ENCODE data around the gene SFRP5.
A peak's percentile ranks its signal among the peaks of the same experiment; 100 is the strongest.

Gene SFRP5

DNA sequence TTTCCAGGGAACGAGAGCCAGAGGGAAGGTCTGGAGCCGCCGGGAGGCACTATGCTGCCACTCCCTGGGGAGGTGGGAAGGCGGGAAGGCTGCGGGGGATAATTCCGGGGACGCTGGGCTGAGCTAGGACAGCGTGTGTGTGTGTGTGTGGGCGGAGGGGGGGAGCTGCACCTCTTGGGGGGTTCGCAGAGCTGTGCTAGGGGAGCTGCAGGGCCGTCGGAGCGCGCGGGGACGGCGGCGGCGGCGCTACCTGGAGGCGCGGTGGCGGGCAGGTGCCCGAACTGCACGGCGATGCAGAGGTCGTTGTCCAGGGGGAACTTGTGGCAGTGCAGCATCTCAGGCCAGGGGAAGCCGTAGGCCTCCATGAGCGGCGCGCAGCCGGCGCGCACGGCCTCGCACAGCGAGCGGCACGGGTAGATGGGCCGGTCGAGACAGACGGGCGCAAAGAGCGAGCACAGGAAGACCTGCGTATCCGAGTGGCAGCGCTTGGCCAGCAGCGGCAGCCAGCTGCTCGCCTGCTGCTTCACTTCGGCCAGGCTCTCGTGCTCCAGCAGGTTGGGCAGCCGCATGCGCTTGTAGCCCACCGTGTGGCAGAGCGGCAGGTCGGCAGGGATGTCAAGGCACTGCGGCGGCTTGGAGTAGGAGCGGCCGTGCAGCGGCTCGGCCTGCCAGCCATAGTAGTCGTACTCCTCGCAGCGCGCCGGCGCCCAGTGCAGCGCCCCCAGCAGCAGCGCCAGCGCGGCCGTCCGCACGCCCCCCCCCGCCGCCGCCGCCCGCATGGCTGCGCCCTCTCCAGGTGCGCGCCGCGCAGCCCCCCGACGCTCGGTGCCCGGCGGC, 526 bp downstream of the SFRP5 start:
- peak overlapping the region; percentile 59 for H3K4me3 ChIP-seq (ENCODE audit: low read depth, low read length)
- TF ChIP-seq, protein P1, sequence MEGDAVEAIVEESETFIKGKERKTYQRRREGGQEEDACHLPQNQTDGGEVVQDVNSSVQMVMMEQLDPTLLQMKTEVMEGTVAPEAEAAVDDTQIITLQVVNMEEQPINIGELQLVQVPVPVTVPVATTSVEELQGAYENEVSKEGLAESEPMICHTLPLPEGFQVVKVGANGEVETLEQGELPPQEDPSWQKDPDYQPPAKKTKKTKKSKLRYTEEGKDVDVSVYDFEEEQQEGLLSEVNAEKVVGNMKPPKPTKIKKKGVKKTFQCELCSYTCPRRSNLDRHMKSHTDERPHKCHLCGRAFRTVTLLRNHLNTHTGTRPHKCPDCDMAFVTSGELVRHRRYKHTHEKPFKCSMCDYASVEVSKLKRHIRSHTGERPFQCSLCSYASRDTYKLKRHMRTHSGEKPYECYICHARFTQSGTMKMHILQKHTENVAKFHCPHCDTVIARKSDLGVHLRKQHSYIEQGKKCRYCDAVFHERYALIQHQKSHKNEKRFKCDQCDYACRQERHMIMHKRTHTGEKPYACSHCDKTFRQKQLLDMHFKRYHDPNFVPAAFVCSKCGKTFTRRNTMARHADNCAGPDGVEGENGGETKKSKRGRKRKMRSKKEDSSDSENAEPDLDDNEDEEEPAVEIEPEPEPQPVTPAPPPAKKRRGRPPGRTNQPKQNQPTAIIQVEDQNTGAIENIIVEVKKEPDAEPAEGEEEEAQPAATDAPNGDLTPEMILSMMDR (IDR thresholded peaks at IDR 0.05; ENCODE audit: low read depth, low read length) = peak; percentile 29; the same call in 1 of the 2 replicates
- H3K36me3 ChIP-seq = no peaks in the 10 kb centered on the region
- H3K27me3 ChIP-seq (ENCODE audit: insufficient read depth, low read depth, severe bottlenecking) = peaks cover 27% of the 10 kb centered on the region
- H3K27ac ChIP-seq = no peak overlapping the region
- DNase-seq = peak; percentile 49
- H3K9me3 ChIP-seq (ENCODE audit: severe bottlenecking) = no peaks in the 10 kb centered on the region

DNA sequence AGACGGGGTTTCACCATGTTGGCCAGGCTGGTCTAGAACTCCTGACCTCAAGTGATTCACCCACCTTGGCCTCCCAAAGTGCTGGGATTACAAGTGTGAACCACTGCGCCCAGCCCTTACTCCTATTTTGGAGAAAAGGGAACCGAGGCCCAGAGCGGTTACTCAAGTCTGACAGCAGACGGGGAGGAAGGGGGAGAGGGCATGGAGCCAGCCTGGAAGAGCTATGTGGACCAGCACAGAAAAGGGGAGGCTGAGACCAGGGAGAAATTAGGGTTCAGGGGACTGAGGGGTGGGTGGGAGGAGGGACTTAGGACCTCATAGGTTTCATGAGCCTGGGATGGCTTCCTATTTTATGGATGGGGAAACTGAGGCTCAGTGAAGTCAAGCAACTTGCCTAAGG, 1.5 kb downstream of the SFRP5 start:
- no peak overlapping the region for H3K27ac ChIP-seq
- peaks cover 27% of the 10 kb centered on the region for H3K27me3 ChIP-seq (ENCODE audit: insufficient read depth, low read depth, severe bottlenecking)
- no peaks in the 10 kb centered on the region for H3K36me3 ChIP-seq
- H3K4me3 ChIP-seq (ENCODE audit: low read depth, low read length) = no peak overlapping the region
- no peak for DNase-seq
- TF ChIP-seq, protein P1 (IDR thresholded peaks at IDR 0.05; ENCODE audit: low read depth, low read length) = no peak
- H3K9me3 ChIP-seq (ENCODE audit: severe bottlenecking) = no peaks in the 10 kb centered on the region

DNA sequence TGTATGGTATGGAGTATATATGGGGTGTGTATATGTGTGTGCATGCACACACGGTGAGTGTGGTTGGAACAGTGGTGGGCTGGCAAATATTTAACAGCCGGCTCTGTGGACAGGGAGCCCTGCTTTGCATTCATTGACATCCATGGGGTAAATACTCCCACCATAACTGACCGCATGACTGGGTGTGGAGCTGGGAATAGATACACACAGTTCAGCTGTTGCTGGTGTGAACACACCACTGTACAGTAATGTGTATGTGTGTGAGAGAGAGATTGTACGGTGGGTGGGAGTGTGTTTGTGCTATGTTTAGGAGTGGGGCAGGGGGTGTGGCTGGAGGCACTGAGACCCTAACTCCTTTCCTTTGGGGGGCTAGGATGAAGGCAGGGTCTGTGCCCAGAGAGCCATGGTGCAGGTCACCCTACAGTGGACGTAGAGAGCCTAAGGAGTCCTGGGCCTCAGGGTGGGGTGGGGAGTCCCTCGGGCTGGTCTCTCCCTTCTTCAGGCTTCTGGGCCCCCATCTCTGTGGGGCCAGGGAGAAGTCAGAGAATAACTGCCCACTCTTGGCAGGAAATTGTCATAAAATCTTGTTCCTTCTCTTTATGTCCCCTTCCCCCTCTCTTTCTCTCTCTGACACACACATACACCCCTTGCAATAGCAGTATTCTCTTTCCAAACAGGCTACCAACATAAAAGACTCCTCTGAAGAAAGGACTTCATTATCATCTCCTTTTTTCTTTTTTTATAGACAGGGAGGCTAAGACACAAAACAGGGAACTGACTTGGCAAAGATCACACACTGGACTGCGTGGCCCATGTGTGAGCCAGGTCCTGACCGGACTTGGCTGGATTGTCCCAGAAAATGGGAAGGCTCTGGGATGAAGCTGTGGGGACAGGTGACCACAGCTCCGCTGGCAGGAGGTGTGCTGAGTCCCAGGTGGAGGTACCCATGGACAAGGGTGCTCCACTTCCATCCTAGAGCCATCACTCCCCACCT, 3.2 kb downstream of the SFRP5 start:
- H3K36me3 ChIP-seq = no peaks in the 10 kb centered on the region
- H3K4me3 ChIP-seq (ENCODE audit: low read depth, low read length) = no peak overlapping the region
- H3K27ac ChIP-seq = no peak overlapping the region
- no peaks in the 10 kb centered on the region for H3K9me3 ChIP-seq (ENCODE audit: severe bottlenecking)
- TF ChIP-seq, protein P1 (IDR thresholded peaks at IDR 0.05; ENCODE audit: low read depth, low read length) = no peak
- DNase-seq = no peak
- H3K27me3 ChIP-seq (ENCODE audit: insufficient read depth, low read depth, severe bottlenecking) = peaks cover 27% of the 10 kb centered on the region

DNA sequence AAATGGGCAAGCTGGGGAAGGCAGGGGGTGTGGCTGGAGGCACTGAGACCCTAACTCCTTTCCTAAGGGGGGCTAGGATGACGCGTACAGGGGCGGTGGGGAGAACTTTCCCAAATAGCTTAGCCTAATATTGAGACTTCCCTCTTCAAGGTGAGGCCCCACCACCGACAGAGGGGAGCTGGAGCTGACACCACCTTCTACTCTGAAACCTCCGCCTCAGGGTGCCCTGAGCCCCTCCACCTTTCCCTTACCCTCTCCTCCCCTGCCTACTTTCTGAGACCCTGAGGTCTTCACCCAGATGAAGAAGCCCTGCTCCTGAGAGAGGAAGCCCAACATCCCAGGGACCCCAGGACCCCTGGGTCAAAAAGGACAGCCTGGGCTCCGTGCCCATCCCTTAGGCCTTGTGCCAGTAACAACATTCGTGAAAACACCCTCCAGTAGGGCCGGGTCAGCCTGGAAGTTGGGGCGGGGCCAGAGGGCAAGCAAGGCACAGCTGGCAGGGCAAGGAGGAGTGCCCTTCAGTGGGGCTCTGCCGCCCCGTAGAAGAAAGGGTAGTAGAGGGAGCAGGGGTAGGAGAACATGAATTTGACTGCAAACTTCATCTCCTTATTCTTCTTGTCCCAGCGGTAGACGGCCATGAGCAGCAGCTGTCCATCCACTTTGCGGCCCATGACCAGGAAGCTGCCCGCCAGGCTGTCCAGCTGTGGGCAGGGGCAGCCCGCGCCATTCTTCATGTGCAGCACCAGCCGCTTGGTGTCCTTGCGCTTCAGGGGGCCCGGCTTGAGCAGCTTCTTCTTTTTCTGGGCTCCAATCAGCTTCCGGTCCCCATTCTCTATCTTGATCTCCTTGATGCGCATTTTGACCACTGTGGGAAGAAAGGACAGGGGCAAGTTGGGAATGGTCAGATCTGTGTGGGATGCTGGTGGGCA, 4.5 kb downstream of the SFRP5 start:
- Histone ChIP-seq H3K36me3 (0 out of 2 replicates have a peak, but pooled peaks cover 2% of the 10 kb centered on the region), H3K9me3 (ENCODE audit: severe bottlenecking) (no peaks in the 10 kb centered on the region), H3K27ac (no peak overlapping the region), H3K27me3 (ENCODE audit: insufficient read depth, low read depth, severe bottlenecking) (peaks cover 22% of the 10 kb centered on the region), H3K4me3 (ENCODE audit: low read depth, low read length) (no peak overlapping the region)
- TF ChIP-seq, protein P1 (IDR thresholded peaks at IDR 0.05; ENCODE audit: low read depth, low read length) = no peak
- no peak for DNase-seq

Data from WERI-Rb-1 (cell line).